Ammon's horn (tissue), 1 donor: Measurements from ENCODE around the gene PNLDC1.
"Not testable (repeated sequence)": the region's sequence is repeated elsewhere in the genome, so short reads cannot be mapped to it uniquely, and the experiment has no call there.

Source experiments
- DNase-seq: peaks from one replicate; pipeline ENCODE4 v3.0.0-alpha.2; 2016; ENCODE audit warnings: low spot score

Gene PNLDC1

GRCh38 chr6:159788276-159788675 lies 11.8 kb upstream of the PNLDC1 start:
- no peak for DNase-seq

DNA sequence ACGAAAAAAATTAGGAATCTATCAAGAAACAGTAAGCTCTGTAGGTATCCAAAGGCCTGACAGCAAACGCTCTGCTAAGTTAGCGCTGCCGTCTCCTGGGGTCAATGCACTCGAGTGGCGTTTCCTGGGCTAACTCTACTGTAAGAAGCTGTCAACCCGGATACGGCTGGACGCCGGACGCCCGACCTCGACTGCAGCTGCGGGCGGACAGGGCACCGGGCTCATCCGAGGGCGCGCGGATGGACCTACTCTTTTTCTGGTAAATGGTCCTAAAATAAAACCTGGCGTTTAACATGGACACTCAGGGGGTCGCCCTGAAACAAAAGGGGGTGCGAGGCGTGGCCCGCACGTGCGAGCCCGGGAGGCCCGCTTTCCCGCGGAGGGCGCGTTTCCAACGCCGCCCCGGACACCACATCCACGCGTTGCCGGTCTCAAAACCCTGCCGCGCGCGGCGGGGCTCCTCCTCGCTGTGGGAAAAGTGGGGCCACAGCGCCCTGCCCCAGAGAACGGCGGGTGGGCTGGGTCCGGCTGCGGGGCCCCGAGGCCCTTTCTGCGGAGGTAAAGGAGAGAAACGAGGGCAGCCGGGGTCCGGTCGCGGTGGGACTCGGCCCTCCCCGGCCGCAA lies 11.2 kb upstream of the PNLDC1 start:
- DNase-seq, result no peak

DNA sequence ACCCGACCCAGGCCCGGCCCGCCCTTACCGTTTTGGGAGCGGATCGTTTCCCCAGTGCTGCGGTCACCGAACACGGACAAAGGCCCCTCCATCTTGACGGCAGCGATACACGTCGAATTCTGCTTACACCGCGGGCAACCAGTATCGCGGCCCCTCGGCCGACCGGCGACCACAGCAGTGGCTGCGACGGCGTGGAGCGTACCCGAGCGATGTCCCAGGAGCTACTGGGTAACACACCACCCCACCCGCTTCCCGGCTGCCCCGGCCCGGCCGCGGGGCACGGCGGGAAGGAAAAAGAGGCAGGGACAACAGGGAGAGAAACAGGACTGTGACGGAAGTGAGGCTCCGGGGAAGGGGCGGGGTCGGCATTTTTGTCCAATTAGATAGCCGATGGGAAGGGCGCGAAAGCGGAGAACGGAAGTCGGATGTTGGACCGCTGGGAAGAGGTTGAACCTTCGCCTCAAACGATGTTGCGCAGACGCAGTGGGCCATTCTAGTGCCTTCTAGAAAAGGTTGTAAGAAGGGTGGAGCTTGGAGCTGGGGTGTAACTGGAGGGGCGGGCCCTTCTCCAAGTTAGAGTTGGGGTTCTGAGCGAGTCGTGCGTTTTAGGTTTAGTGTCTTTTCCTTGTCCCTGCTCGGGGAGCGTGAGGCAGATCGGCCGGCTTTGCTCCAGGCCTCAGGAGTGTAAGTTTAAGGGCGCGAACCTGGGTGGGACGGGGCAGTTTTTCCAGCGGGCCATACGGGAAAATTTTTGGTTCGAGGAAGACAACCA lies 10.5 kb upstream of the PNLDC1 start, which contains the start of gene TCP1:
Gene TCP1, minus strand, starts transcription at position 226 of the 772 bp plus-strand sequence. Its CDS starts 134 bp downstream, at position 92.
- peak; percentile 99 for DNase-seq

DNA sequence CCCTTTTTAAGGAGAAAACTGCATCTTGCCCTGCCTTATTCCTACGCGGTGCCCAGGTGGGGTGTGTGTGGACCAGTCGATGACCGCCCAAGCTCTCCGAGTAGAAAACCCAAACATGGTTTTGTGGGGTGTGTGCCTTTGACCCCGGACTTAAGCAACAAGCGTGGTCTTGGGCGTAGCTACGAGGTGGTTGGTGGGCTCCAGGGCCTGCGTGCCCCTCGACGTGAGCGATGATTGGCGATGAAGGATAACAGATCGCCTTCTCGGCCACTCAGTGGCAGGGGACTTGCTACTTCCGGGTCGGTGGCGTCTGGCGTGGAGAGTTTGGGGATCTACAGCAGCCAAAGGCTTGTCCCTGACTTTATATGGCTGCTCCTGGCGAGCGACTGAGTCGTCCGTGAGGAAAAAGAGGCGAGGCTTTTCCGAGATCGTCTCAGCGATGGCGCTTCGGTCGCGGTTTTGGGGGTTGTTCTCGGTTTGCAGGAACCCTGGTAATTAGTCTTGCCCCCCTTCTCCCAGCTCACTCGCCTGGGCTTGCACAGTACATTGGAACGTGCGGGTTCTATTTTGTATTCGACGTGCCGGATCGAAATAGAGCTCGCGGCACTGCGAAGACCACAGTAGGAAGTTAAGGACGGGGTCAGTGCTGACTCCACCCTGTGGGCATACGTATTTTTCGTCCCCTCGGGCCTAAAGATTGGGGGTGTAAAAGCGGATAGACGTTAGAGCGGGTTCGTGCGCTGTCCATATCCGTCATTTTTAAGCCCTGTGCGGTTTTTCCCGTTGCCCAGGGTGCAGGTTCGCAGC lies 9.7 kb upstream of the PNLDC1 start, which contains the start of gene MRPL18:
Gene MRPL18, plus strand, starts transcription at position 319 of the 807 bp plus-strand sequence. Its CDS starts 121 bp downstream, at position 440.
- peak; percentile 100 for DNase-seq

DNA sequence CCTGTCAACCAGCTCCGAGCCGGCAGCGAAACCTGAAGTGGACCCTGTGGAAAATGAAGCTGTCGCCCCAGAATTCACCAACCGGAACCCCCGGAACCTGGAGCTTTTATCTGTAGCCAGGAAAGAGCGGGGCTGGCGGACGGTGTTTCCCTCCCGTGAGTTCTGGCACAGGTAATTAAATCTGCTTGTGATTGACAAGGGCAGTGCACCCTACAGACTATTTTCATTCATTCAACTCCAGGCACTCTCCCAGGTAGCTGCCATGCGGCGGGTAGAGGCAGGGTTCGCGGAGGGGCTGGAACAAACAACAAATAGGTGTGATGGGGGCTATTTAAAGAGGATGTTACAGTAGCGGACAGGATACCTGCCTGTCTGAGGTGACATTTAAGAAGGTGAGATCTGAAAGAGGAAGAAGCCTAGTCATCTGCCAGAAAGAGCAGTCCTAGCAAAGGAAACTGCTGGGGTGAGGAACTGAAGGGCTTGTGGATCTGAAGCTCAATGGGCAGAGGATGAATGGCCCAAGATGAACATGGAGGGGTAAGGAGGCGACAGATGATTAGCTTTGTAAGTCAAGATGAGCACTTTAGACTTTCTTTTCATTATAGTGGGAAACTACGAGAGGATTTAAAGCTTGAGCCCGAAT lies 9.0 kb upstream of the PNLDC1 start:
- DNase-seq, result no peak

GRCh38 chr6:159794976-159795375 lies 5.1 kb upstream of the PNLDC1 start:
- not testable (repeated sequence) for DNase-seq

DNA sequence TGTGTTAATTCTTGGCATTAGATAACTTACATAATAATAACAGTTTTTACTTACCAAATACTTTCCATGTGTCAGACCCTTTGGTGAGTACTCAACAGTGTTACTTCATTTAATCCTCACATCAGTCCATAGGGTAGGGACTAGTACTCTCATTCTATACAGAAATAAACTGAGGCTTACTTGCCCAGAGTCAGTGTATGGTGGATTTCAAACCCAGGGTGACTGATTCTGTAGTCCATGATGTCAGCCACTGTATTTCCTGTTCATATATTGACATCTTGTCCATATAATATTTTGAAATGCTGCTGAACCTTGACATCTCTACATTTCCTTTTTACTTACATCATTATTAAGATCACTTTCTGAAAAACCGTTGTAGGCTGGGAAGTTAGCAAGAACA lies 2.5 kb upstream of the PNLDC1 start:
- DNase-seq, result no peak

- DNase-seq, result no peak
These were observed 1.9 kb downstream of the PNLDC1 start for GRCh38 chr6:159801935-159802334.

DNA sequence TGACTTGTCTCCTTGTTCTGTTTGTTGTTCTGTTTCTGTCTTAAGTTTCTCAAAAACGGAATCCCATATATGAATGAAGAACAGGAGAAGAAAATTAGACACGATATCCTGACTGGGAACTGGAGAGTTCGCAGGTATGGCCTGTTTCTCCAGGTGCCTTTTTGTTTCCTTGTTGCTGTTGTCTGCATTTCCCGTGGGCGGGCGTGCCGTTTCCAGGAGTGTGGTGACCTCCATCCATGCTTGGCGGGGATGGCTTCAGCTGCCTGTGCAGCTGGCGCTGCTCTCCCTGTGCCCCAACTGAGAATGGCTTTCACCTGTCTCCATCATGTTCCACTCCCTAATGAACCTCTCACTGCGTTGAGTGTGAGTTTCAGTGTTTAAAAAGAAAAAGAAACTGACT lies 4.4 kb downstream of the PNLDC1 start:
- no peak for DNase-seq

DNA sequence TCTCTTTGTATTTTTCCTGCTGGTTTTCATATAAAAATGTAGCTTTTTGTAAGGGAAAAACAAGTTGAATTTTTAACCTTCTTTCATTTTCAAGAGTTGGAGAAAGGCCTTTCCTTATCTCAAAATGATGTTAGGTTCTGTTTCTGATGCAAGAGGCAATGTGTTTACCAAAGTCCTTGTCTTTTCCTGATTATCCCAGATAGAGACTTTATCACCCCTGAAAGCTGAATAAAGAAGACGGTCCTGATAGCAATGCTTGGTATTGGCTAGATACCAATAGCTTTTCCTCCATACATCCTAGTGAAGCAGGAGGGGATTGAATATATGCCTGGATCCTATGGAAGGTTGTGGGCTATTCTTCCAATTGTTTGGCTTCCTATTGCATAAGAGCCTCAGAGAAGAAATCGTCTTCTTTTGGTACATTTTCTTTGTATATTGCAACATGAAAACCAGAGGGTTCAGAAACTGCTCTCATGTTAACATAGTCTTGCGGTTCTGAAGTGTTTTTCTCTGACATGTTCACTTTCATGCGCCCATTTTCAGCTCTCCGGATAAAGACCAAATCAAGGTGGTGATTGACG lies 5.5 kb downstream of the PNLDC1 start:
- no peak for DNase-seq

GRCh38 chr6:159806021-159806458 lies 6.0 kb downstream of the PNLDC1 start:
- DNase-seq, result no peak

GRCh38 chr6:159807150-159807858 lies 7.2 kb downstream of the PNLDC1 start:
- no peak for DNase-seq

GRCh38 chr6:159808647-159809046 lies 8.6 kb downstream of the PNLDC1 start:
- DNase-seq, result peak; percentile 60

DNA sequence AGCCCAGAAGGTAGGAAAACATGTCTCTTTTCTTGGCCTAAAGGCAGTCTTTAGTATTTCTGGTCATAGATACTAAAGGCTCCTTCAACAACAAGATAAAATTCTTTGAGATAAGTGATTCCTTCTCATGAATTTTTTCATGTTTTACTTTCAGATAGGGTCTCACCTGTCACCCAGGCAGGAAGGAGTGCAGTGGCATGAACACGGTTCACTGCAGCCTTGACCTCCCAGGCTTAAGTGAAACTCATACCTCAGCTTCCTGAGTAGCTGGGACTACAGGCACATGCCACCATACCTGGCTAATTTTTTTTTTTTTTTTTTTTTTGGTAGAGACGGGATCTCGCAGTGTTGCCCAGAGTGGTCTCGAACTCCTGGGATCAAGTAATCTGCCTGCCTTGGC lies 9.1 kb downstream of the PNLDC1 start:
- DNase-seq, result no peak

GRCh38 chr6:159813781-159814180 lies 13.7 kb downstream of the PNLDC1 start:
- no peak for DNase-seq

GRCh38 chr6:159815410-159815809 lies 15.3 kb downstream of the PNLDC1 start:
- no peak for DNase-seq

DNA sequence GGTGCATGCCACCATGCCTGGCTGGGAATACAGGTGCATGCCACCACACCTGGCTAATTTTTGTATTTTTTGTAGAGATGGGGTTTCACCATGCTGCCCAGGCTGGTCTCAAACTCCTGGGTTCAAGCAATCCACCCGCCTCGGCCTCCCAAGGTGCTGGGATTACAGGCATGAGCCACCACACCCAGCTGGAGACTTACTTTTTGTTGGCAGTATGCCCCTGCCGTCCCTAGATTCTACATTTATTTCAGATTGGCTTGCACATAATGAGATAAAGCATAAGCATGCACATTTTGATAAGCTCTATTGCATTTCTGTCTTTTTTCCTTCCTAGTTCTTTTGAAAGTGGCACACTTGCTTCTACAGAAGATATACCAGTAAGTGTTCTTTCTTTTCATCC lies 16.7 kb downstream of the PNLDC1 start:
- not testable (repeated sequence) for DNase-seq

- DNase-seq, result no peak
These were observed 18.1 kb downstream of the PNLDC1 start for GRCh38 chr6:159817951-159818739.

DNA sequence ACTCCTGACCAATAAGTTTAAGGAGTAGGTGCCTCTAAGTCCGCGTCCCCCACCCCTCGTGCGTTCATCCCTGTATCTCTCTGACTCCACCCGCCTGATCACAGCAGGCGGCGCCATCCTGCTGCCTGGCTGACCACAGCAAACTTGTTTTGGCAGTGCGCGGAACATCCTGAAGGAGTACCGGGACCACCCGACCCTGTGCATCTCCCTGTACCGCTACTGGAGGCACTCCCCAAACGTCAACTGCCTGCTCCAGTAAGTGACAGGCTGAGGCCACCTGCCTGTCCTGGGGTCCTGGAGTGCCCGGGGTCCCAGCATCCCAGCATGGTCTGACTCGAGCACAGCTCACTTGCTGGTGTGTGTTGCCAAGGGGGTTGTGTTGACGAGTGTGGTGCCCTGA lies 19.0 kb downstream of the PNLDC1 start:
- no peak for DNase-seq
